HG03520 (cell line): ENCODE measurements around the gene ELANE.

ENCODE experiments used
- ATAC-seq: cut with Tn5 transposase; IDR thresholded peaks from one replicate; pipeline ENCODE4 v1.9.1; 2021; ENCODE audit warnings: mild to moderate bottlenecking, moderate library complexity; ENCODE audit not compliant: unreplicated experiment

The ELANE gene

DNA sequence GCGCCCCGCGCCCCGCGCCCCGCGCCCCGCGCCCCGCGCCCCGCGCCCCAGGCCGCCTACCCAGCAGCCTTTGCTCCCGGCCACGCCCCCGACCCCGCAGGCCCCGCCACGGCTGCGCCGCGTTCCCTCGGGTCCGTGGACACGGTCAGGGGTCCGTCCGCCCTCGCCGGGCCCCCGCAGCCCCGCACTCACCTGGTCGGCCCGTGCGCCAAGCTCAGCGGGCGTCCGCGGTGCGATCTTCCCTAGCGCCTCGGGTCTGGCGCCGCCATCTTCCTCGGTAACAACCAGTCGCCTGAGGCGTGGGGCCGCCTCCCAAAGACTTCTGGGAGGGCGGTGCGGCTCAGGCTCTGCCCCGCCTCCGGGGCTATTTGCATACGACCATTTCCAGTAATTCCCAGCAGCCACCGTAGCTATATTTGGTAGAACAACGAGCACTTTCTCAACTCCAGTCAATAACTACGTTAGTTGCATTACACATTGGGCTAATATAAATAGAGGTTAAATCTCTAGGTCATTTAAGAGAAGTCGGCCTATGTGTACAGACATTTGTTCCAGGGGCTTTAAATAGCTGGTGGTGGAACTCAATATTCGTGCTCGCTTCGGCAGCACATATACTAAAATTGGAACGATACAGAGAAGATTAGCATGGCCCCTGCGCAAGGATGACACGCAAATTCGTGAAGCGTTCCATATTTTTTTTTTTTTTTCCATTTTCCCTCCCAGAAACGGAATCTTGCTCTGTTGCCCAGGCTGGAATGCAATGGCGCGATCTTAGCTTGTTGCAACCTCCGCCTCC, 41.0 kb downstream of the ELANE start, which contains the start of the genes MED16 and RNU6-9:
TSS of gene MED16 (minus strand) at position 294 of the 796 bp plus-strand sequence. CDS start 2,056 bp downstream, outside the sequence.
TSS of gene RNU6-9 (plus strand) at position 591 of the 796 bp plus-strand sequence.
- peak; percentile 77 for ATAC-seq

DNA sequence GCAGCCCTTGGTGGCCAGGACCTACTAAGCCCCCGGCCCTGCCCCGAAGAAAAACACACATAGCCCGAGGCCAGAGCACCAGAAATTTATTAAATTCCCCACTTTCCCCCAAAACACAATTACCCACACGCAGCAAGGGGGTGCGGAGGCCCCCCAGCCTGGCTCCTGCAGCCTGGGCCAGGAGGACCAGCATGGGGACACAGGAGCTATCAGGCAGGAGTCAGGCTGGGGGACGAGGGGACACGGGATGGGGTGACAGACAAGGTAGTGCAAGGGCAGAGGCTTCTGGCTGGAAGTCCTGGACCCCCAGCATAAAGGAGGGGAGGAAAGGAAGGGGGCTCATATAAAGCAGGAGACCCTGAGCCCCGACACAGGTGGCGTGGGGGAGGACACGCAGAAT, 44.3 kb downstream of the ELANE start:
- ATAC-seq = no peak

DNA sequence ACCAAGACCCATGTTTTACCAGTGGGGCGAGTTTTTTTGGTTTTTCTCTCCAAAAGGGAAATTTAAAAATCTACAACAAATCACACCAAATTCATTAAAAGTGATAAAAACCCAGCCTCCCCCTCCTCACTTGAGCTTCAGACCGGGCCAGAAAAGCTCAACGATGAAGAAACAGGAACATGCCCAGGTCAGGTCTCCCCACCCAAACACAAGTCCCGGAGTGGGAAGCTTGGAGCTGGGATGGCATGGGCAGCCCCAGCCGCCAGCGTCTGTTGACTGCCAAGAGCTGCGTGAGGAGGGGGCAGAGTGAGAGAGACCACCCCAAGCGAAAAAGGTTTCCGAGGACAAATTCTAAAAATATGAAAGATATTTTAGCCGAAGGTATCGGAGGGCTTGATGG, 44.9 kb downstream of the ELANE start:
- no peak for ATAC-seq

DNA sequence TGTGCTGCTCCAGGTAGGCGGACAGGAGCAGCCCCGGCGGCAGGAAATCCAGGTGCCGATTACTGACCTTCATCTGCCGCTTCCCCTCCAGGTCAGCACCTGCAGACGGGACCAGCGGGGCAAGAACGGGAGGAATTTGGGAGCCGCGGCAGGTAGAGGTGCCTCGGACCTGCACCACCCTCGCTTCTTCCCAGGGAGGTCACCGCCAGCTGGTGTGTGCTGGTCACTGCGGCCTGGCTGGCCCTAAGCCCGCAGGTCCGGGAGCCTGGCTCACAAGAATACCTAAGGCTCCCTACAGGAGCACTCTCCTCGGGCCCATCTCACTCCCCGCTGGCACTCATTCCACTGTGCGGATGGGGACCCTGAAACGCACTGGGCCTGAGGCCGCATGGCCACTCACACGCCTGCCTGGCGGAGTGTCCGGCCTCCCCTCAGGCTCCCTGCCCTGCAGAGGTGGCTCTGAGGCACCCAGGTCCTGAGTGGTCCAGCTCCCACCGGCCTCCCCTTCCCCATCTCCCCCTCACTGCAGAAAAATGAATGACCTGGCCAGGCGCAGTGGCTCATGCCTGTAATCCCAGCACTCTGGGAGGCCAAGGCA, 45.4 kb downstream of the ELANE start:
- no peak for ATAC-seq

DNA sequence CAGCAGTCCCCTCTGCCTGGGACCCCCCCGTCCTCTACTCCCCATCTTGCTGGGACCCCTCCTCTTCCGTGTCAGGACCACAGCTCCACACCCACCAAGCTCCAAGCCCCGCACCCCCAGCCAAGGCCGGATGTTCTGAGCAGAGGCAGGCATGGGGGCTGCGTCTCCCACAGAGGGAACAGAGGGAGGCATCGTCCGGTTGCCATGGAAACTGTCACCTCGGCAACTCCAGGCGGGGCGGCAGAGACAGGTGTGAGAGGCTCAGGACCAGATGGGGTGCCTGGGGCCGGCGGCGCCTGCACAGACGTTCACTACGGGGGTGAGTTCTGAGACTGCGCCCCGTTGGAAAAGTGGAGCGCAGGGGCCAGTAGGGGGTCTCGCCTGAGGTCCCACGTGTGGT, 46.6 kb downstream of the ELANE start:
- ATAC-seq = no peak

DNA sequence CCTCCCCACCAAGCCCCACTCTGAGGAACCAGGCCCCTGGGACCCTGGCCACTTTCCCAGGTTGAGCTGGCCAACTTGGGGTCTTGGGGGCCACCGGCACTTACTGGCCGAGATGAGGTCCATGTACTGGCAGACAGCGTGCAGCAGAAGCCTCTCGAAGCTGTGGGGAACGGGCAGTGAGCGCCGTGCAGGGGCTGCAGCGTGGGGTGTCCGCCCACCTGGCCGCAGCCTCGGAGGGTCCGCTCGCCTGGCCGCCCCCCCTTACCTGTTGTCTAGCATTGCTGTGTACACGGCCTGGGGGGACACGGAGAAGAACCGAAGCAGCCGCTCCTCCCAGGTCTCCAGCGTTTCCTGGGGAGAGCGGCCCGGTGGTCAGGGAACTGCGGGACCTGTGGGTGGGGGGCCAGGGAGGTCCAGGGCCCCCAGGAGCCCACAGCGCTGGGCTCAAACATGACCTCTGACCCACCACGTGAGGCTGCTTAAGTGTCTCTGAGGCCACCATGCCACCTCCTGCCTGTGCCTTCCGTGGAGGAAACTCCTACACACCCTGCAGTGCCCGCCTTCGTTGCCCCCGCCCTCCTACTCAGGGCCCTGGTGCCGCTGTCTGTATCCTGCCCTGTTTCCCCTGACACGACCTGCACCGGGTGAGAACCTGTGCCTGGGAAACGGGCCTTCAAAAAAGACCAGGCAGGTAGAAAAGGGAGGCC, 47.4 kb downstream of the ELANE start:
- ATAC-seq = no peak

DNA sequence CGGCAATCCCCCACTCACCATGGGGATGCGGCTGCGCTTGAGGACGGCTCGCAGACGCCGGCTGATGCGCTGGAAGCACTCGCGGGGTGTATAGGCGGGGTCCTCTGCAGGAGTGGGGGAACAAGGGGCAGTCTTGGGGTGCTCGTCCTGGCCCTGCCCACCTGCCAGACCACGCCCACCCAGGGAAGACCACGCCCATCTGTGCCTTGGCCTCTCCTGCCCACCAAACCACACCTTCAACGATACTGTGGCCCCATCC, 47.9 kb downstream of the ELANE start:
- ATAC-seq = no peak

DNA sequence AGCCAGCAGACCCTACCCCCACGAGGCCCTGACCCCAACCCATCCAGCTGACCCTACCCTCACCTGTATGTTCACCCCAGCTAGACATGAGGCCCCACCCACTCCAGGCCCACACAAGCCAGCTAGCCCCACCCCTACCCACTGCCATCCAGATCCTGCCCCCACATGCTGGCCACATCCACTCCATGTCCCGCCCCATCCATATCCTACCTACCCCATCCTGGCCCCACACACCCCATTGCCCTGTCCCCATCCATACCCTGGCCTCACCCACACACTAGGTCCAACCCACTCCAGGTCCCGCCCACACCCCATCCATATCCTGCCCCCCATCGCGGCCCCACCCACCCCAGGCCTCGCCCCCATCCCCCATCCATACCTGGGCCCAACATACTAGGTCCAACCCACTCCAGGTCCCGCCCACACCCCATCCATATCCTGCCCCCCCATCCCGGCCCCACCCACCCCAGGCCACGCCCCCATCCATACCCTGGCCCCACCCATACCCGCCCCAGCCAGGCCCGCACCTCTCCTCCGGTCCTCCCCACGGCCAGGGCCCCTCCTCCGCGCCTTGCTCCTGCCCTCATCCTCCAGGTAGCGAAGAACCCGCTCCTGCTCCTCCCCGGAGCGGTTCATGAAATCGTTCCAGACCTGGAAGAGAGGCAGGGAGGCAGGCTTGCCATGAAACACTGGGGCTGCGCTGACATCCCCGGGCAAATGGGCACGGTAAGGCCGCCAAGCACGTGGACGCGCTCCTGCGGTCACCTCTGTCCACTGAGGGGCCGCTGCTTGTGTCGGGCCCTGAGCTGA, 48.4 kb downstream of the ELANE start:
- no peak for ATAC-seq

DNA sequence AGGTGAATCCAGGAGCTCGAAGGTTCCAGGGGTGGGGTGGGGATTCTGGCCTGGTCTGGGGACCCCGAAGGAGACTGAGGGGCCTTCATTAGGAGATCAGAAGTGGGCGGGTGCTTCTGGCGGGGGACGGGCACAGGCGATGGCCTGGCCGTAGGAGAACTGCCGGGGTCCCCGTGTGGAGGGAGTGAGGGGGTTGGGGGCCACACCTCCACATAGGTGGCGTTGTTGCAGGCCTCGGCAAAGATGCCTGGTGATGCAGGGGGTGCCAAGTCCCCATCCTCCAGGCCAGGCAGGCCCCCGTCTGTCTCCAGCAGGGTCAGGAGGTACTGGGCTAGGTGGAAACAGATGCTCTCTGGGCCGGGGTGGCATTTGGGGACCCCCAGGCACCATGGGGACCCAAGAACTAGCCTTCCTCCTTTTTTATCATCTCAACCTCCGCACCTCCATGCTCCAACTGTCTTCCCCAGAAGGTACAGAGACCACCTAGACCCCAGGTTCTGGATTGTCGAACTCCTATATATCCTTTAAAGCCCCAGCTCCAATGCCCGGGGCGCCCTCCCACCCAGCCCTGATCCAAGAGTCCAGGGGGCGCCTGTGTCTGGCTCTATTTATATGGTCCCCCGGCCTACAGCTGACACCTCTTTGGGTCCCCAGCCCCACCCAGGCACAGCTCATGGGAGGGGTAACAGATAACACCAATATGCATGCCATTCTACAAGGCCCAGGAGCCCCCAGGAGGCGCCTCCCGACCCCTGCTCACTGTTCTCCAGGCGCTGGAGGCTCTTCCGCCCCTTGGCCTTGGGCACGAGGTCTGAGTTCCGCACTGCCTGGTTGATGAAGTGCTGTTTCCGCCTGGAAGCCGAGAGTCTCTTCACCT, 49.4 kb downstream of the ELANE start:
- ATAC-seq = no peak

DNA sequence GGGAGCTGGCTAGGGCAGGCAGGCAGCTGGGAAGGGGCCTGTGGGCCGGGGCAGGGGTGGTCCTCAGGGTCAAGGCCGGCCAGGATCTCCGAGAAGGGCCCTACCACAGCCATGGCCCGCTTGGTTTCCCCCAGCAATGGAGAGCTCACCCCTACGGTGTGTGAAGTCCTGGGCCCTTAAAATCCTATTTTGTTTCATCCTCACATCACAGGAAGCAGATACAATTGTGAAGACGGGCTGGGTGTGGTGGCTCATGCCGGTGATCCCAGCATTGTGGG, 49.9 kb downstream of the ELANE start:
- no peak for ATAC-seq

DNA sequence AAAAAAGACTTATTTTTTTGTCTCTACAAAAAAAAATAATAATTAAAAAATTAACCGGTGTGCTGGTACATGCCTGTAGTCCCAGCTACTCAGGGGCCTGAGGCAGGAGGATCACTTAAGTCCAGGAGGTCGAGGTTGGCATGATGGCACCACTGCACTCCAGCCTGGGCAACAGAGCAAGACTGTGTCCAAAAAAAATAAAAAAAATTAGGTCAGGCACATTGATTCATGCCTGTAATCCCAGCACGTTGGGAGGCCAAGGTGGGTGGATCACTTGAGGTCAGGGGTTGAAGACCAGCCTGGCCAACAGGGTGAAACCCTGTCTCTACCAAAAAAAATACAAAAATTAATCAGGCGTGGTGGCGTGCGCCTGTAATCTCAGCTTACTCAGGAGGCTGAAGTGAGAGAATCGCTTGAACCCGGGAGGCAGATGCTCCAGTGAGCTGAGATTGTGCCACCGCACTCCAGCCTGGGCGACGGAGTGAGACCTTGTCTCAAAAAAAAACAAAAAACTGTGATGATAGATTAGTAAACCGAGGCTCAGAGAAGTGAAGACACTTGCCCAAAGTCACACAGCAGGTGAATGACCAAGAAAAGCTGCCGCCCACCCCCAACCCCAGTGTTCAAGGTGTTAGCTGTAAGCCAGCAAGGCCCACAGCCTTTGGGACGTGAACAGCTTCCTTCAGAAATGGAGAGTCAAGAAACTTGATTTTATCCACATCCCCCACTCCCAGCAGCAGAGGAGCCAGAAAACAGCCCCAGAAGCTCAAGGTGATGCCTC, 50.5 kb downstream of the ELANE start:
- ATAC-seq = no peak

DNA sequence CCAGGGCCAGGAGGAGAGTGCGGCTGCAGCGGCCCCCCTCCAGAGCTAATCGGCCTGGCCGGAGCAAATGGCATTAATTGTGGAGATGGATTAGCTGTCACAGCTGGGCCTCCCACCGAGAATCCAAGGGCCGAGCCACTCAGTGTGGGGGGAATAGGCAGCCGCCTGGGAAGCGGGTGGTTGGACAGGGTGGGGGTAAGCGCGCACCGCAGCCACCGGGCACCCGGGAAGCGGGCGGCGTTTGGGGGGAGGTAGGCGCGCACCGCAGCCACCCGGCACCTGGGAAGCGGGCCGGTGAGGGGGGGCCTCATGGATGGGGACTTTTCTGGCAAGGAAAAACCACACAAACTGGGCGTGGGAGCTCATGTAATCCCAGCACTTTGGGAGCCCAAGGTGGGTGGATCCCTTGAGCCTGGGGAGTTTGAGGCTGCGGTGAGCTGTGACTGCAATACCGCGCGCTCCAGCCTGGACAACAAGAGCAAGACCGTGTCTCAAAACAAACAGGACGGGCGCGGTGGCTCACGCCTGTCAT, 51.2 kb downstream of the ELANE start:
- no peak for ATAC-seq

DNA sequence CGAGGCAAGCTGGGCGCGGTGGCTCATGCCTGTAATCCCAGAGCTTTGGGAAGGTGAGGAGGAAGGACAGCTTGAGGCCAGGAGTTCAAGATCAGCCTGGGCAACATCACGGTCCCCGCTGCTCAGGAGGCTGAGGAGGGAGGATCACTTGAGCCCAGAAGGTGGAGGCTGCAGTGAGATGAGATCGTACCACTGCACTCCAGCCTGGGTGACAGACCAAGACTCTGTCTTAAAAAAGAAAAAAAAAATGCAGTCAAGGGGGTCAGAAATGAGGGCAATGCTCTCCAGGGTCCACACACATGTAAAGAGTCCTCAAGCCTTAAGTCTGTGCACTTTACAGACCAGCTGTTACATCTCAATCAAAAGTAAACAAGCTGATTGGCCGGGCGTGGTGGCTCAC, 52.4 kb downstream of the ELANE start:
- ATAC-seq = no peak
